Stimulated activated naive CD8-positive, alpha-beta T cell treated with anti-CD3 and anti-CD28 coated beads, Interleukin-15, Interleukin-2, amounts not matched to agents 100 U/mL and 50 U/mL, for 24 hours (primary cell): Measurements from ENCODE around the gene USF1.
"Not testable (repeated sequence)": the region's sequence is repeated elsewhere in the genome, so short reads cannot be mapped to it uniquely, and the experiment has no call there.

Source experiments
- ATAC-seq: fragments of 150-1000 bp; cut with Tn5 transposase; one replicate; pipeline ENCODE4 v1.10.0; 2021
- DNase-seq: peaks from one replicate; pipeline ENCODE4 v3.0.0; 2021

The USF1 gene

DNA sequence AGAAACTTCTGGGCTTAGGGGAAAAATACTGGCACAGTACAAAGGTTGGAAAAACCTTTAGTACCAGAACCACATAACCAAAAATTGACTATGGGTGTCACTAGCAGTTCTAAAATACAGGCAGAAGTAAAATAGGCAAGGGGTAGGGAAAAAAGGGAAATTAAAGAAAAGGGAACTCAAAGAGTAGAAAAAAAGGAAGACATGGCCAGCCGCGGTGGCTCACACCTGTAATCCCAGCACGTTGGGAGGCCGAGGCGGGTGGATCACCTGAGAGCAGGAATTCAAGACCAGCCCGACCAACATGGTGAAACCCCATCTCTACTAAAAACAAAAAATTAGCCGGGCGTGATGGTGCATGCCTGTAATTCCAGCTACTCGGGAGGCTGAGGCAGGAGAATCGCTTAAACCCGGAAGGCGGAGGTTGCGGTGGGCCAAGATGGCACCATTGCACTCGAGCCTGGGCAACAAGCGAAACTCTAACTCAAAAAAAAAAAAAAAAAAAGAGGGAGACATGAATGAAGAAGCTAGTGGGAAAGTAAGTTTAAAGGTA lies 26.6 kb downstream of the USF1 start:
- not testable (repeated sequence) for DNase-seq, ATAC-seq

DNA sequence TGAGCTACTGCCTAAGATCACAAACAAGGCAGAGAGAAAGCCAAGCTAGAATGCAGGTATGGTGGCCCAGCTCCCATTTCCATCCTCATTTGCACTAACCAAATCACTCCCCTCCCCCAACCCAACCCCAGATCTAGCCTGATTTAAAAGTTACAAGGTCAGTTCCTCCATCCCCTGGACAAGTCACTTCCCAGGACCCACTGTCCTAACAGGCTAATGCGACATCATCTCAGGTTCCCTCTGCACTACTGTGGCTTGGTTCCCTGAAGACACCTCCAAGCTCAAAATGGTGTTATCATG lies 27.2 kb downstream of the USF1 start:
- ATAC-seq (no peak), DNase-seq (no peak)

DNA sequence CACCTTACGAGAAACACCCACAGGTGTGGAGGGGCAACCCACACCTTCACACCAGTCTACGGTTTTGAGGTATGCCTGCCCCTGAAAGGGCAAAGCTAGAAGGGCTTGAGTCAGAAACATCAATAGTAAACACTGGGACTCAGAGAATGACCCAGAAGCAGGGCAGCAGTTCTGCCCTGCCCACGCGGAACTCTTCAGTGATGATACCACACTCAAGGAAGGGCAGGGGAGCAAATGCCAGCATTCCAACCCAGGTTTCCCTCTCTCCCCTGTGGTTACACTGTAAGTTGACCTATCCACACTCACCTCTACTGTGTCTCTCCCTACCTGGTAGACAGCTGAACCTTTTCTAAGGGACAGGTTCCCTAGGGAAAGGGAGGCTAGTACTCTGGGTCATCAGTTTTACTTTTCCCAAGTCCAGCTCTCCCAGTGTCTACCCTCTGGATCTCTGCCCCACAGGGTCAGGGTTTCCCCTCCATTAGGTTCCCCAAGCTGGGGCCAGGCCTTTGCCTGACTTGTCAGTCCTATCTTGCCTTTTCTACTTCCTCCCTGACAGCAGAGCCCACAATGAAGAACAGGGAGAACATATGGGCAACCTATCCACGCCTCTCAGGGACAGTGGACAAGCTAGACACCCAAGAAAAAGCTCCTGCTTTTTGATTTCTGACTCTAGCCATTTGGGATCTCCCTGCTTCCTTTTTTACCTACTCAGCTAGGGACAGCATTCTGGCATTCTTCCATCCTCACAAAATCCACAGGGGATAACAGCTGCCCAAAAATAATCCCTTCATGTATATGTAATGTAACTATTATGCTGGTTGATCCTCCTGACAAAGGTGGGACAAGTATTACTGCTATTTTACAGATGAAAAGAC lies 27.8 kb downstream of the USF1 start:
- DNase-seq (no peak), ATAC-seq (no peak)

DNA sequence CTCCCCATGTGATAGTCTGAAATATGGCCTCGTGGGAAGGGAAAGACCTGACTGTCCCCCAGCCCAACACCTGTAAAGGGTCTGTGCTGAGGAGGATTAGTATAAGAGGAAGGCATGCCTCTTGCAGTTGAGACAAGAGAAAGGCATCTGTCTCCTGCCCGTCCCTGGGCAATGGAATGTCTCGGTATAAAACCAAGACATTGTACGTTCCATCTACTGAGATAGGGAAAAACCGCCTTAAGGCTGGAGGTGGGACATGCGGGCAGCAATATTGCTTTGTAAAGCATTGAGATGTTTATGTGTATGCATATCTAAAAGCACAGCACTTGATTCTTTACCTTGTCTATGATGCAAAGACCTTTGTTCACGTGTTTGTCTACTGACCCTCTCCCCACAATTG lies 28.6 kb downstream of the USF1 start:
- not testable (repeated sequence) for DNase-seq, ATAC-seq

DNA sequence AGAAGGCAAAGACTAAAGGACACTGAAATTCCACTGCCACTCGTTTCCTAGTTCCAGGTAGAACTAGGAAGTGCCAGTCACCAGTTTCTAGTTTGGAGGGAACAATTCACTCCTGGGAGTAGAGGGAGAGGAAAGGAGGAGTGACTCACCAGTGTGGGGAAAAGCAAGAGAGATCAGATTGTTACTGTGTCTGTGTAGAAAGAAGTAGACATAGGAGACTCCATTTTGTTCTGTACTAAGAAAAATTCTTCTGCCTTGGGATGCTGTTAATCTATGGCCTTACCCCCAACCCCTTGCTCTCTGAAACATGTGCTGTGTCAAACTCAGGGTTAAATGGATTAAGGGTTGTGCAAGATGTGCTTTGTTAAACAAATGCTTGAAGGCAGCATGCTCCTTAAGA lies 29.1 kb downstream of the USF1 start:
- not testable (repeated sequence) for DNase-seq, ATAC-seq

DNA sequence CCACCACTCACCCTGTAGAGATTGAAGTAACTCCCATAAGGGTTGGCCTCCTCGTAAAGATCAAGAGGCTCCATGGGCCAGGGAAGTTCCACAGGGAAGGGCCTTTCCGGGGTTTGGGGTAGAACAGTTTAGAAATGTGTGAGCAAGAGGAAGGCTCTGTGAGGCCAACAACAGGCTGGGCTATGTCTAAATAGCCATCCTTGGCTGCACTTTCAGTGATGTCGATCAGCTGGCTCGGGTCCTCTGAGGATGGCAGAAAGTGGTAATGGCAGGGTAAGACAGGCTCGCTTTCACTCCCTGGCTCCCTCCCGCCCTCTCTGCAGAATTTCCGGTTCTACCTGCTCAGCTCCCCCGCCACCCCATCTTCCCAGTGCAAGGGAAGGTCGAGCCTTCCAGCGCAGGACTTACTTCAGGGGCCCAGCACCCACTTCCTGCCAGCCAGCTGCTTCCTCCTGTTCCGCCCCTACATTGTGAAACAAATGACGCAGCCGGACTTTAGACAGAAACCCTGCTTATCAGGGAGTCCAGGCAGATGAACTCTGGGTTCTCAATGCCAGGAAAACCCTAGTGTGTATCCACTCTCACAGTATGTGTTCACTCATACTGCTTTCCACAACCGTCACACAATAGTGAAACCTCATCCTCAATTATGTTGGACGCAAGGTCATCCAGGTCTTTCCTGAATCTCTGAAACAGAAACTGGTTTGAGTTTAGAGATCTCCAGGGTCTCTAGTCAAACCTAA lies 32.1 kb downstream of the USF1 start:
- peak; percentile 77 for DNase-seq
- ATAC-seq: peak; percentile 91

DNA sequence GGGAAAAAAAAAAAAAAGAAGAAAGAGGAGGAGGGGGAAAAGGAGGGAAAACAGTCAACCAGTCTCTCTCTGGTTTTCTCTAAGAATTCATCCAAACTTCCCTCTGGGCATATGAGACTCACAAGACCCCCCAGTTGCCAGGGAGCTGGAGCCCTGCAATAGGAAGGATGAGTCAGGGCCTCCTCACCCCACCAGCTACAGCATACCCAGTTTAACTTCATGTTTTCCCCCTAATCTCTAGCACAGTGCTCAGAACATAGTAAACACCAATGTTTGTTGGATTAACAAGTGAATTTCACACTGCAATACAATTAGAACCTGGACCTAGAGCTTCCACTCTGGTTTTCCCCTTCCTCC lies 32.7 kb downstream of the USF1 start:
- DNase-seq (no peak), ATAC-seq (peak; percentile 58)

DNA sequence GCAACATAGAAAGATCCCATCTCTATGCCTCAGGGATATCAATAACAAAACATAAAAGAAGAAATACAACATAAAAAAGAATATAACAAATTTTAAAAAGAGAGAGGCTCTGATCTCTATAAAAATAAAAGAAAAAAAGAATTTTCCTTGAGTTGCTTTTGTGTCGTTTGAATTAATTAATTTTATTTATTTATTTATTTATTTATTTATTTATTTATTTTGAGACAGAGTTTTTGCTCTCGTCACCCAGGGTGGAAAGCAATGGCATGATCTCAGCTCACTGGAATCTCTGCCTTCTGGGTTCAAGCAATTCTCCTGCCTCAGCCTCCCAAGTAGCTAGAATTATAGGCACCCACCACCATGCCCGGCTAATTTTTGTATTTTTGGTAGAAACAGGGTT lies 33.4 kb downstream of the USF1 start:
- DNase-seq: no peak
- ATAC-seq: no peak

DNA sequence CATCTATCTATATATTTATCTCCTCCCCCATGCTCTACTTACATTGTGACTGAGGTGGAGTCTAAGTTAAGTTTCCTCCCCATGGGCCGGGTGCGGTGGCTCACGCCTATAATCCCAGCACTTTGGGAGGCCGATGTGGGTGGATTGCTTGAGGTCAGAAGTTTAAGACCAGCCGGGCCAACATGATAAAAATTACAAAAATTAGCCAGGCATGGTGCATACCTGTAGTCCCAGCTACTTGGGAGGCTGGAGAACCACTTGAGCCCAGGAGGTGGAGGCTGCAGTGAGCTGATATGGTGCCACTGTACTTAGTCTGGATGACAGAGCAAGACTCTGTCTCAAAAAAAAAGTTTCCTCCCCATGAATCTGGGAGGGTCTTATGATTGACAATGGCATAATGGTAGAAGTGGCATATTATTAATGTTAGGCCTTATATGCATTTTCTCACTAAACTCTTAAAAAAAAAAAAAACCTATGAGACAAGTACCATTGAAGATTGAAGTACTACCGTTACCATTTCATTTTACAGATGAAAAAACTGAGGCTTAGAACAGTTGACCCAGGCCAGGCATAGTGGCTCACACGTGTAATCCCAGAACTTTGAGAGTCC lies 36.1 kb downstream of the USF1 start:
- DNase-seq (no peak), ATAC-seq (no peak)

DNA sequence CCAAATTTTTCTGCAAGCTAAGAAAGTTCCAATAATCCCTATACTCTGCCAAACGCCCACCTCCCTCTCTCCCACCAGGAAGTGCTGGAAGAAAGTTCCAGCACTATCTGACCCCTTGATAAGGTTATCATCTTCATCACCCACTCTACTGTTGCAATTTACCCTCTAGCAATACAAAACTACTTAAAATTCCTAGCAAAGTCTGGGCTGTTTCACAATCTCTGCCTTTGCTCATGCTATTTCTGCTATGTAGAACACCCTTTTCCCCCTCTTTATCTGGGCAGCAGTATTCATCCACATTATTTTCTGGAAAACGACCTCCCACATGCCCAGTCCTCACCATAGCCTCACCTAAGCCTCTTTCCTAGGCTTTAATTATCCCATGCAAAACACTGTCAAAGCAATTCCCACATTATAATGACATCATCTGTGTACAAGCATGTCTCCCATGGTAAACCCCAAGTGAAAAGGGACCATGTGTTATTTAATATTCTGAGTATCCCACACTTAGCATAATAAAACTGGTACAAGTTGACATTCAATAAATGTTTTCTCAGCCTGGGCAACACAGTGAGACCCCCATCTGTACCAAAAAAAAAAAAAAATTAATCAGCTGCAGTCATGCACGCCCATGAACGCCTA lies 36.8 kb downstream of the USF1 start:
- DNase-seq: no peak
- no peak for ATAC-seq

DNA sequence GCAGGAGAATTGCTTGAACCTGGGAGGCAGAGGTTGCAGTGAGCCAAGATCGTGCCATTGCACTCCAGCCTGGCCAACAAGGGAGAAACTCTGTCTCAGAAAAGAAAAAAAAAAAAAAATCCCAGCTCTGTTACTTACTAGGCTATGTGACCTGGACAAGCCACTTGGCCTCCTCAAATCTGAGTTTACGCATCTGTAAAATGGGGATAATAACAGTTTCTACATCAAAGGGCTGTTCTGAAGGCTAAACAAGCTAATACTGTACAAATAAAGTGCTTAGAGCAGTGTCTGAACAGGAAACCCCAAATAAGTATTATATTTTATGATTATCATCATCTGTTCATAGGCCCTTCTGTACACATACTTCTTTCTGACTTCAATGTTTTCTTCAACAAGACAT lies 38.4 kb downstream of the USF1 start:
- DNase-seq (no peak), ATAC-seq (no peak)

DNA sequence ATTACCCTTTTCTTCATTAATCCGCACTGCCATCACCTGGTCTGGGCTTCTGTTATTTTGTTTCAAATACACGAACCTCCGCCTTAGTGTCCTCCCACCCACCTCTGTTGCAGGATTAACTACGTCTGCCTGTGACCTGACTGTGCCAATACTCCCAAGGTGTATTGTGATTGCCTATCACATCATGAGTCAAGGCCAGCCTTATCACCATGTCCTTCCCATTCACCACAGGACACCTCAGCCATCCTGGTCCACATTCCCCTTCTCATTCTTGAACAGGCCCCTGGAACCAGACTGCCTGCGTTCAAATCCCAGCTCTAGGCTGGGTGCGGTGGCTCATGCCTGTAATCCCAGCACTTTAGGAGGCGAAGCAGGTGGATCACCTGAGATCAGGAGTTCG lies 39.2 kb downstream of the USF1 start:
- DNase-seq (no peak), ATAC-seq (no peak)

DNA sequence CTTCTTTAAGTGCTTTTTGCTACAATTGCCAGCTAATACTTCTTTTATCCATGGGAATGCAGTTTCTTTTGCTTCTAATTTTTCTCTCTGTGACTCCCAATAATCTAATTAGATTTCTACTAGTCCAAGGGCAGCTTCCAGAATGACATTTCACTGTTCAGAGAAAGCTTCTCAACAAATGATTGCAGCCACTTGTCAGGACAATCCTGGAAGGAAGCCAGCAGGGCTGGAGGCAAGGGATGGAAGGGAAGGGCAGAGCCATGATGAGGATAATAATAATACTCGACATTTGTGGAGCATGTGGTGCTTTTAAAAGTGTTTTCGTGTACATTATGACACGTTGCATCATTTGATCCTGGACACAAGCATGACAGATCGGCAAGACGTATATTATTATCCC lies 44.3 kb downstream of the USF1 start:
- DNase-seq: no peak
- ATAC-seq: no peak

DNA sequence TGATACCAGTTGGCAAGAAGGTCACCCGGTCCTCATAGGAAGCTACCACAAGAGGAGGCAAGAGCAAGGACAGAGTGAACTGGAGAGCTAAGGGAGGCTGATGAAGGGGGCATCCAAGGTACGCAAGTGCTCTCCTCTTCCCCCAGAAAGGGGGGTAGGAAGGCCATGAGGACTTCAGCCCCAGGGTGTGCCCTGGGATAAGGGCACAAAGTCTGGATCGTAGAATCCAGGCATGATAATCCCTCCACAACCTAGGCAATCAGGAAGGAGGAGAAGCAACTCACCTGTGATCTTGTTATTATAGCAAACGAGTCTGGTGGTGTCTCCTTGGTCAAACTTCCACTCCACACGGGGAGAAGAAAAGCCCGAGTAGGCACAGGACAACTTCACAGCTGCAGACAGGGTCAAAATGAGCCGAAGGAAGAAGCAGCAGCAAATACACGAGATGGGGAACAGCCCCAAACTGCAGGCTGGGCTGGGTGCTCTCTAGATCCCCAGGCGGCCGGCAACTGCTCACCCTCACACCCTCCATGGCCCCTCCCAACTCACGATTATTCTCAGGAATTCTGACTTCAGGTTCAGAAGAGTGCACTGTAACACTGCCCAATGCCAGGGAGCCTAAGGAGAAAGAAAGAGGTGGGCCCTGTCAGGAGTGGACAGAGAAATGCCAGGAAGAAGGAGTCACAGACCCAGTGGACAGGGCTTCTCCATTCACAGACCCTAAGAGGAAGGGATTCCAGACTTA lies 44.9 kb downstream of the USF1 start:
- no peak for DNase-seq
- no peak for ATAC-seq

DNA sequence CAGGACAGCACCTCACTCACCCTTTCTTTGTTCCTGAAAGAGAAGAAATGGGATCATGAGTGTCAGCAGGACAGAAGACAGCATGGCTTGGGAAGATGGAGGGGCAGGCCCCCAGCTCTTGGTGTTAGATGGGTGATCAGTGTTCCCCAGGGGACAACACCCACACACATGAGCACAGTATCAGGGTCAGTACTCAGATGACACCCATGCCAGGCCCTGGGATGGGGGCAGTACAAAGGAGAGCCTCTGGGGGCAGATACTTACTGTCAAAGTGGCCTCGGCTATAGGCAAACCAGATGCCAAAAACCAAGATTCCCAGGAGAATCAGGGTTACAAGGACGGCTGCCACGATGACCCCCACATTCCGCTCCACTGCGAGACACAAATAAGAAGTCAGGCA lies 46.4 kb downstream of the USF1 start:
- DNase-seq (no peak), ATAC-seq (no peak)

DNA sequence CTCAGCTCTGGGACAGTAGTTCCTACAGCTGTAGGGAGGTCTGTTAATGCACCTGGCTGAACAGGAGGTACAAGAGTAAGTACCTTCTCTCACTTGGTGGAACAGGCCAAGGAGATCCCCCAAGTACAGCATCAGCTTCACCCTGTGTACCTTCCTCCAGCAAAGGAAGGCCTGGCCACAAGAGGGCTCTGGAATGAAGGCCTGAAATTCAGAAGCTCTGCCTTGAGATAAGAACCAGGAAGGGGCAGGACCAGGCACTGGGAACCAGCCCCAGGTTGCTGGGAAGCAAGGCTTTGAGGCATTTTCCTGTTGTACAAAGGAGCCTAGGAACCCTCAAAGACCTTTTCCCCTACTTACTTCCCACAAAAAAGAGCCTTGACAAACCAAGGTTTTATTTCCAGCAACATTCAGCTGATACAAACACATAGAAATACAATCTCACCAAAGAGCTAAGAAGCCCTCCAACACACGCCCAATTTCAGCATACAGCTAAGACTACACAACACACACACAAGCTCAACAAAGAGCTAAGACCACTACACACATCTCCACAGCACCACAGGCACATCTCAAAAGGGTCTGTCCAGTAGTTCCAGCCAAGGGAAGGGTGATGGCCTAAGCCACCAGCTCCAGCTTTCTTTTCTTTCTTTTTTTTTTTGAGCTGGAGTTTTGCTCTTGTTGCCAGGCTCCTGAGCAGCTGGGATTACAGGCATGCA lies 48.3 kb downstream of the USF1 start:
- DNase-seq (peak; percentile 51), ATAC-seq (peak; percentile 55)

DNA sequence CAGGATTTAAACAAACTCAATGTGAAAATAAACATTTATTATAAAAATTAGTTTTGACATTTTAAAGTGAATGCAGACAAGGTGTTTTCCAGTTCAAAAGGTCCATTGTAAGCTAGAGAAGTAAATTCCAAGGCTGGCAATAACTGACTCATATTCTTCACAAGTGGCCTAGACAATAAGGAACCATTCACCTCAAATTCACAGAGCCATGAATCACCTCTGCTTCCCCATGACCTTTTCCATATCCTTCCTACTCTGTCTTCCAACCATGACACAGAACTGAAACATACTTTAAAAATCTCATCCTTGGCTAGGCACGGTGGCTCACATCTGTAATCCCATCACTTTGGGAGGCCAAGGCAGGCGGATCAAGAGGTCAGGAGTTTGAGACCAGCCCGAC lies 49.6 kb downstream of the USF1 start:
- DNase-seq (no peak), ATAC-seq (peak; percentile 45)

DNA sequence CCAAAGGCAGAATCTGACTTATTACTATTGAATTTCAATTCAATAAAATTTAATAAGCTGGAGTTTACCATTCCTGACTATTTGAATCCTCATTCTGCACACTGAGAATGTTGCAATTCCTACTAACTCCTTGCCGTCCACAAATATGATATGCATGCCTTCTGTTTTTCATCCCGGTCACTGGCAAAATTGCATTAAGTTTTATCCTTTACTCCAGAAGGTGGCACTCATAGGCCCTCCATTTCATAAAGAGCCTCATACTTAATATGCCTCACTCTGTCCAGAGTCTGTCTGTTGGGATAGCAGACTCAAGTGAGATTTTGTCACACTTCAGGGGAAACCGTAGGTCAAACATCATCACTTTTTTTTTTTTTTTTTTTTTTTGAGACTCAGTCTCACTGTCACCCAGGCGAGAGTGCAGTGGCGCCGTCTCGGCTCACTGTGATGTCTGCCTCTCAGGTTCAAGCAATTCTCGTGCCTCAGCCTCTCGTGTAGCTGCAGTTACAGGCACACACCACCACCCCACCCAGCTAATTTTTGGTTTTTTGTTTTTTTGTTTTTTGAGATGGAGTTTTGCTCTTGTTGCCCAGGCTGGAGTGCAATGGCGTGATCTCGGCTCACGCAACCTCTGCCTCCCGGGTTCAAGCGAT lies 52.1 kb downstream of the USF1 start:
- DNase-seq (no peak), ATAC-seq (no peak)

DNA sequence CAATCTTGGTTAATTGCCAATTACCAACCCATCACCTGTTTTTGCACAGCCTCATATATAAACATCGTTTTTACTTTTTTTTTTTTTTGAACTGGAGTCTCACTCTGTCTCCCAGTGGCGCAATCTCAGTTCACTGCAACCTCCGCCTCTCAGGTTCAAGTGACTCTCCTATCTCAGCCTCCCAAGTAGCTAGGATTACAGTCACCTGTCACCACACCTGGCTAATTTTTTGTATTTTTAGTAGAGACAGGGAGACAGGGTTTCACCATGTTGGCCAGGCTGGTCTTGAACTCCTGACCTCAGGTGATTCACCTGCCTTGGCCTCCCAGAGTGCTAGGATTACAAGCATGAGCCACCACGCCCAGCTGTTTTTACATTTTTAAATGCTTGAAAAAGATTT lies 53.7 kb downstream of the USF1 start:
- not testable (repeated sequence) for DNase-seq, ATAC-seq
